H1 (cell line): ENCODE results near the gene MAB21L3. TPM values are rescaled to one million over a fixed set of nuclear protein-coding genes. Genes with fewer than 3 reads are reported as not detected.
A peak's percentile ranks its signal among the peaks of the same experiment; 100 is the strongest.

Source experiments
- CTCF ChIA-PET: fragments of 300-600 bp; sonication (Branson Sonifier 250); formaldehyde crosslinking; loops from one replicate; lab custom pipeline; 2021; ENCODE audit not compliant: partially characterized antibody; lab: Charles Lee
- POLR2A ChIA-PET: fragments of 300-600 bp; sonication (Branson Sonifier 250); formaldehyde crosslinking; loops from one replicate; lab custom pipeline; 2021; ENCODE audit warnings: inconsistent platforms; ENCODE audit not compliant: partially characterized antibody; lab: Charles Lee
- DNase-seq, 2 experiments: peaks; one replicate each; pipeline versions ENCODE4 v3.0.0 to v3.0.0-alpha.2; 2010 to 2022; ENCODE audit warnings: low spot score in 2 of 2, low read depth in 1 of 2, mixed read lengths in 1 of 2
- FAIRE-seq: peaks from 2 replicates; lab custom pipeline; 2011; peaks lifted over from hg19 to GRCh38; lab: Jason Lieb, UNC
- H2AFZ ChIP-seq: 2 replicates; pipeline ENCODE4 v1.8.1; 2012; ENCODE audit warnings: low read length, inconsistent platforms
- H2AK5ac ChIP-seq: 2 replicates; pipeline ENCODE4 v1.6.1; 2013; ENCODE audit warnings: low read depth, low read length
- H2BK120ac ChIP-seq: replicated peaks from 2 replicates; pipeline ENCODE3; 2013; ENCODE audit warnings: low read depth, low read length, inconsistent platforms
- H2BK12ac ChIP-seq: 2 replicates; pipeline ENCODE4 v1.6.1; 2013; ENCODE audit warnings: low read depth, low read length
- H2BK15ac ChIP-seq: 2 replicates; pipeline ENCODE4 v1.6.1; 2013; ENCODE audit warnings: low read length
- H2BK20ac ChIP-seq: 2 replicates; pipeline ENCODE4 v1.6.1; 2013; ENCODE audit warnings: low read length
- H2BK5ac ChIP-seq: 2 replicates; pipeline ENCODE4 v1.6.1; 2013; ENCODE audit warnings: low read depth, low read length
- H3K14ac ChIP-seq: 2 replicates; pipeline ENCODE4 v1.6.1; 2013; ENCODE audit warnings: inconsistent platforms; ENCODE audit not compliant: insufficient read length
- H3K18ac ChIP-seq: 2 replicates; pipeline ENCODE4 v1.6.1; 2013; ENCODE audit warnings: low read length; ENCODE audit errors: extremely low read depth
- H3K23ac ChIP-seq: 2 replicates; pipeline ENCODE4 v1.6.1; 2013; ENCODE audit warnings: inconsistent platforms; ENCODE audit not compliant: insufficient read length
- H3K23me2 ChIP-seq: 2 replicates; pipeline ENCODE4 v1.6.1; 2013; ENCODE audit warnings: low read depth, low read length
- H3K27ac ChIP-seq: 2 replicates; pipeline ENCODE4 v1.6.1; 2011; ENCODE audit warnings: low read depth, low read length, inconsistent platforms
- H3K27me3 ChIP-seq, 4 experiments: replicated peaks in 1 of 4; 1 replicate in 1 of 4; 2 replicates in 3 of 4; pipeline versions ENCODE4 v1.6.1 to v1.8.1; 2011 to 2013; ENCODE audit warnings: low read length in 3 of 4, mild to moderate bottlenecking in 3 of 4, inconsistent platforms in 2 of 4, mixed read lengths in 2 of 4, moderate library complexity in 1 of 4; ENCODE audit not compliant: control insufficient read depth in 3 of 4, insufficient read depth in 3 of 4; ENCODE audit errors: extremely low read depth in 1 of 4
- H3K36me3 ChIP-seq, 4 experiments: 2 replicates each; pipeline versions ENCODE4 v1.6.1 to v1.8.1; 2011 to 2013; ENCODE audit warnings: mild to moderate bottlenecking in 4 of 4, low read length in 3 of 4, moderate library complexity in 2 of 4, control low read depth in 1 of 4, inconsistent platforms in 1 of 4; ENCODE audit not compliant: insufficient read depth in 4 of 4, control insufficient read depth in 2 of 4
- H3K4ac ChIP-seq: replicated peaks from 2 replicates; pipeline ENCODE3; 2013; ENCODE audit warnings: low read length, low read depth, mixed read lengths, inconsistent platforms; ENCODE audit not compliant: insufficient read length
- H3K4me1 ChIP-seq, 4 experiments: replicated peaks in 1 of 4; 1 replicate in 1 of 4; 2 replicates in 3 of 4; pipeline versions ENCODE4 v1.6.1 to v1.8.1; 2011 to 2013; ENCODE audit warnings: low read length in 3 of 4, inconsistent platforms in 2 of 4, mixed read lengths in 1 of 4; ENCODE audit not compliant: insufficient read depth in 4 of 4, control insufficient read depth in 3 of 4
- H3K4me2 ChIP-seq, 2 experiments: 2 replicates each; pipeline versions ENCODE4 v1.6.1 to v1.8.1; 2011 to 2013; ENCODE audit warnings: low read depth in 2 of 2, low read length in 2 of 2, control low read depth in 1 of 2, inconsistent platforms in 1 of 2, mild to moderate bottlenecking in 1 of 2; ENCODE audit not compliant: insufficient read depth in 1 of 2
- H3K4me3 ChIP-seq, 4 experiments: fragments of 200-600, 300-600 bp in 1 of 4; sonication (generic), shearing (Covaris generic), sonication (Bioruptor Twin) in 1 of 4; 2 replicates each; pipeline versions ENCODE4 v1.5.1 to v1.8.1; 2011 to 2016; ENCODE audit warnings: low read length in 4 of 4, low read depth in 3 of 4, control low read depth in 2 of 4, inconsistent platforms in 2 of 4, mild to moderate bottlenecking in 2 of 4, mixed read lengths in 1 of 4, moderate library complexity in 1 of 4; ENCODE audit not compliant: insufficient read depth in 2 of 4; ENCODE audit errors: extremely low read depth in 1 of 4
- H3K56ac ChIP-seq: replicated peaks from 2 replicates; pipeline ENCODE3; 2013; ENCODE audit warnings: low read depth, mild to moderate bottlenecking, mixed read lengths, low read length, inconsistent platforms; ENCODE audit not compliant: insufficient read length
- H3K79me1 ChIP-seq: 2 replicates; pipeline ENCODE4 v1.6.1; 2013; ENCODE audit warnings: low read depth, low read length, control low read depth
- H3K79me2 ChIP-seq, 2 experiments: 2 replicates each; pipeline versions ENCODE4 v1.6.1 to v1.8.1; 2012 to 2013; ENCODE audit warnings: low read length in 2 of 2, mild to moderate bottlenecking in 2 of 2, inconsistent platforms in 1 of 2; ENCODE audit not compliant: insufficient read depth in 2 of 2, control insufficient read depth in 1 of 2
- H3K9ac ChIP-seq, 4 experiments: replicated peaks in 1 of 4; 1 replicate in 1 of 4; 2 replicates in 3 of 4; pipeline versions ENCODE4 v1.6.1 to v1.8.1; 2011 to 2013; ENCODE audit warnings: low read depth in 3 of 4, low read length in 3 of 4, control low read depth in 2 of 4, mild to moderate bottlenecking in 2 of 4, moderate library complexity in 2 of 4, inconsistent platforms in 1 of 4; ENCODE audit errors: extremely low read depth in 1 of 4
- H3K9me3 ChIP-seq, 2 experiments: 2 replicates each; pipeline versions ENCODE4 v1.6.1 to v1.8.1; 2012 to 2013; ENCODE audit warnings: mild to moderate bottlenecking in 2 of 2, moderate library complexity in 2 of 2, control low read depth in 1 of 2, inconsistent platforms in 1 of 2, low read depth in 1 of 2, low read length in 1 of 2, mixed read lengths in 1 of 2; ENCODE audit not compliant: insufficient read depth in 2 of 2
- H4K20me1 ChIP-seq, 2 experiments: replicated peaks in 1 of 2; 2 replicates each; pipeline versions ENCODE3 to v1.8.1; 2011 to 2013; ENCODE audit warnings: inconsistent platforms in 2 of 2, low read length in 2 of 2, mild to moderate bottlenecking in 1 of 2; ENCODE audit not compliant: insufficient read depth in 2 of 2, control insufficient read depth in 1 of 2
- H4K5ac ChIP-seq: 2 replicates; pipeline ENCODE4 v1.6.1; 2013; ENCODE audit warnings: low read length, low read depth, mixed read lengths, inconsistent platforms; ENCODE audit not compliant: insufficient read length
- H4K8ac ChIP-seq: 2 replicates; pipeline ENCODE4 v1.8.0; 2013; ENCODE audit warnings: mild to moderate bottlenecking, moderate library complexity, low read length, inconsistent platforms; ENCODE audit not compliant: insufficient read depth; ENCODE audit errors: extremely low read depth
- H4K91ac ChIP-seq: replicated peaks from 2 replicates; pipeline ENCODE3; 2013; ENCODE audit warnings: low read length, mixed read lengths, inconsistent platforms; ENCODE audit not compliant: insufficient read length
- ASH2L ChIP-seq: fragments of 200-600, 300-600 bp; sonication (generic); IDR thresholded peaks from one replicate; pipeline ENCODE4 v1.7.1; 2017; ENCODE audit warnings: low read length
- CBX5 ChIP-seq: fragments of 300-800, 300-1000 bp; sonication (generic); IDR thresholded peaks from 2 replicates; pipeline ENCODE4 v1.7.1; 2016; ENCODE audit warnings: antibody characterized with exemption, low read length, low read depth
- CBX8 ChIP-seq: fragments of 300-800, 300-1000 bp; sonication (generic); IDR thresholded peaks from 2 replicates; pipeline ENCODE4 v1.7.1; 2016; ENCODE audit warnings: low read depth, low read length, borderline replicate concordance
- CTBP2 ChIP-seq: IDR thresholded peaks from 2 replicates; pipeline ENCODE4 v1.7.0; 2011; ENCODE audit warnings: borderline replicate concordance, mild to moderate bottlenecking, moderate library complexity, mixed read lengths, low read length; ENCODE audit not compliant: insufficient read depth, insufficient read length
- EGR1 ChIP-seq: IDR thresholded peaks from 2 replicates; pipeline ENCODE4 v1.6.1; 2011; ENCODE audit warnings: low read depth, low read length, borderline replicate concordance
- HDAC6 ChIP-seq: IDR thresholded peaks from one replicate; pipeline ENCODE4 v1.7.1; 2012; ENCODE audit warnings: low read depth, mild to moderate bottlenecking, inconsistent platforms, low read length, moderate library complexity
- MAFK ChIP-seq: IDR thresholded peaks from 2 replicates; pipeline ENCODE4 v1.6.1; 2012; ENCODE audit warnings: low read depth, mild to moderate bottlenecking, improper control_type of control experiment, low read length
- PHF8 ChIP-seq: fragments of 200-600 bp; sonication (generic); conservative IDR thresholded peaks from 2 replicates; pipeline ENCODE4 v1.7.1; 2012; ENCODE audit warnings: low read depth, mild to moderate bottlenecking, inconsistent platforms, low read length, moderate library complexity
- SIRT6 ChIP-seq: IDR thresholded peaks from one replicate; pipeline ENCODE4 v1.7.1; 2012; ENCODE audit warnings: low read length, inconsistent platforms
- SP1 ChIP-seq: IDR thresholded peaks from 2 replicates; pipeline ENCODE4 v1.6.1; 2011; ENCODE audit warnings: low read depth, low read length
- SP2 ChIP-seq: IDR thresholded peaks from 2 replicates; pipeline ENCODE4 v1.6.1; 2012; ENCODE audit warnings: mild to moderate bottlenecking, low read length, inconsistent platforms
- TAF1 ChIP-seq: IDR thresholded peaks from 2 replicates; pipeline ENCODE4 v1.6.1; 2011; ENCODE audit warnings: mild to moderate bottlenecking, low read depth, low read length
- TCF12 ChIP-seq: IDR thresholded peaks from 2 replicates; pipeline ENCODE4 v1.6.1; 2011; ENCODE audit warnings: low read depth, mild to moderate bottlenecking, low read length
- ZNF274 ChIP-seq: IDR thresholded peaks from 2 replicates; pipeline ENCODE4 v1.7.0; 2012; ENCODE audit warnings: low read length, borderline replicate concordance; ENCODE audit errors: extremely low read depth
- WGBS, 2 experiments: shearing (Covaris generic) in 1 of 2; methylation state at CpG; one replicate each; pipeline versions ENCODE4 v1.1.6 to v1.1.7; 2013 to 2015; ENCODE audit warnings: low lambda C conversion rate in 2 of 2, mixed read lengths in 2 of 2, inconsistent platforms in 1 of 2, low coverage in 1 of 2, missing lambda C conversion rate in 1 of 2; ENCODE audit not compliant: insufficient replicate concordance in 2 of 2, insufficient coverage in 1 of 2, insufficient read length in 1 of 2; ENCODE audit errors: extremely low coverage in 1 of 2, missing lambda C conversion rate in 1 of 2; 5-methylcytosine and 5-hydroxymethylcytosine counted together
- polyA plus RNA-seq, 7 experiments: library from polyadenylated mRNA; depleted of rRNA in 3 of 7; stranded (reverse) in 5 of 7; unstranded in 2 of 7; fragments of >200 nt in 5 of 7; fragments of 200-250 nt in 2 of 7; gene quantifications; 1 replicate in 5 of 7; 2 replicates in 1 of 7; 4 replicates in 1 of 7; pipeline versions ENCODE4 v1.2.1 to v1.2.3, GENCODE V29; 2011 to 2013; ENCODE audit warnings: missing spikeins in 2 of 7, mixed read lengths in 2 of 7
- total RNA-seq: library from RNA; stranded (reverse); fragmentation: NEBNext Ultra II Directional; extraction: Animal tissue kit (Norgen Biotek cat#: 25700); gene quantifications from 2 replicates; pipeline ENCODE4 v1.2.1, GENCODE V29; 2021

The MAB21L3 gene
- total and polyA plus RNA-seq, 2 of the 8 experiments (the other 6 are each of a cell fraction or from before 2014, with no cell fraction given), result not detected

- no peak overlapping the region for H3K4me3 ChIP-seq
- no peak overlapping the region for H3K56ac ChIP-seq
- no peak overlapping the region for H2BK20ac ChIP-seq
- 81% methylated on average over 14 of the region's 14 CpGs; no CpG with 5 or more reads in 1 of the 2 experiments for WGBS, 2 experiments
- no peak for DNase-seq
- H4K20me1 ChIP-seq, result no peaks in the 10 kb centered on the region
- ChIA-PET POLR2A (no interaction called here), CTCF (interaction anchor here (0.6 to 7.9 kb wide), 2 partner anchors 16 to 83 kb away, joined by 3 to 36 read pairs; no protein-coding TSS in a partner anchor)
- no peaks in the 10 kb centered on the region for H3K79me2 ChIP-seq
- H3K79me1 ChIP-seq, result no peaks in the 10 kb centered on the region
- H3K23ac ChIP-seq, result no peak overlapping the region
- FAIRE-seq, result no peak
- no peak overlapping the region for H4K5ac ChIP-seq
- H2AK5ac ChIP-seq, result no peak overlapping the region
- no peak overlapping the region for H2BK5ac ChIP-seq
- no peak overlapping the region for H2BK120ac ChIP-seq
- no peaks in the 10 kb centered on the region for H3K9me3 ChIP-seq
- H2BK12ac ChIP-seq, result no peak overlapping the region
- no peak overlapping the region for H3K4me2 ChIP-seq
- H3K9ac ChIP-seq, result no peak overlapping the region
- no peak overlapping the region for H3K18ac ChIP-seq
- no peaks in the 10 kb centered on the region for H3K4me1 ChIP-seq
- H3K36me3 ChIP-seq, result no peaks in the 10 kb centered on the region
- no peaks in the 10 kb centered on the region; the same call in 1 of the 2 replicates for H3K23me2 ChIP-seq
- no peak overlapping the region for H3K14ac ChIP-seq
- H3K4ac ChIP-seq, result no peak overlapping the region
- H2AFZ ChIP-seq, result peak overlapping the region; percentile 60; the same call in 1 of the 2 replicates
- H3K27ac ChIP-seq, result no peak overlapping the region
- H4K8ac ChIP-seq, result no peak overlapping the region
- H3K27me3 ChIP-seq, result no peaks in the 10 kb centered on the region
- no peak overlapping the region for H2BK15ac ChIP-seq
- H4K91ac ChIP-seq, result no peak overlapping the region
- TF ChIP-seq CBX5 (no peak), ZNF274 (no peak), PHF8 (no peak), SP2 (no peak), TCF12 (no peak), EGR1 (no peak), MAFK (no peak), ASH2L (no peak), CTBP2 (no peak), TAF1 (no peak), HDAC6 (no peak), SIRT6 (no peak), CBX8 (no peak), SP1 (no peak)
These were observed 12.8 kb downstream of the MAB21L3 start for GRCh38 chr1:116123837-116124533.
